SK-N-SH (cell line): ENCODE results near the gene SH2D5. TPM values are rescaled to one million over a fixed set of nuclear protein-coding genes. Genes with fewer than 3 reads are reported as not detected.
A peak's percentile ranks its signal among the peaks of the same experiment; 100 is the strongest.

ENCODE experiments used
- CTCF ChIA-PET: fragments of 300-600, 350-600 bp; formaldehyde crosslinking; extraction: SDS; loops from one replicate; lab custom pipeline; 2021; lab: Yijun Ruan, JAX
- POLR2A ChIA-PET: fragments of 350-600 bp; sonication (Branson Sonifier 250); formaldehyde crosslinking; extraction: SDS; loops from one replicate; lab custom pipeline; 2020; ENCODE audit warnings: antibody characterized with exemption, inconsistent platforms; lab: Yijun Ruan, JAX
- DNase-seq: peaks from one replicate; pipeline ENCODE4 v3.0.0; 2012
- H2AFZ ChIP-seq: fragments of 200-600 bp; sonication (generic); 2 replicates; pipeline ENCODE4 v1.8.1; 2016; ENCODE audit warnings: antibody characterized with exemption, mild to moderate bottlenecking, low read depth
- H3F3A ChIP-seq: fragments of 200-600 bp; sonication (generic); replicated peaks from 2 replicates; pipeline ENCODE3; 2016; ENCODE audit warnings: antibody characterized with exemption, mild to moderate bottlenecking; ENCODE audit not compliant: insufficient read depth
- H3K27ac ChIP-seq, 2 experiments: fragments of 200-500 bp in 1 of 2; fragments of 200-600 bp in 1 of 2; sonication (Bioruptor generic) in 1 of 2; sonication (generic), shearing (Covaris generic) in 1 of 2; 2 replicates each; pipeline versions ENCODE4 v1.5.1 to v1.6.1; 2014 to 2016; ENCODE audit warnings: low read depth in 2 of 2, inconsistent platforms in 1 of 2, low read length in 1 of 2, mild to moderate bottlenecking in 1 of 2, mixed read lengths in 1 of 2
- H3K27me3 ChIP-seq: fragments of 200-600 bp; sonication (generic), shearing (Covaris generic); 2 replicates; pipeline ENCODE4 v1.6.1; 2016; ENCODE audit warnings: mixed run types; ENCODE audit not compliant: insufficient read depth
- H3K36me3 ChIP-seq, 2 experiments: fragments of 200-500 bp in 1 of 2; fragments of 200-600 bp in 1 of 2; sonication (Bioruptor generic) in 1 of 2; sonication (generic) in 1 of 2; replicated peaks in 1 of 2; 2 replicates each; pipeline versions ENCODE3 to v1.5.1; 2014 to 2016; ENCODE audit warnings: low read length in 1 of 2, mild to moderate bottlenecking in 1 of 2; ENCODE audit not compliant: insufficient read depth in 2 of 2, control insufficient read depth in 1 of 2
- H3K4me1 ChIP-seq, 2 experiments: fragments of 200-500 bp in 1 of 2; fragments of 200-600 bp in 1 of 2; sonication (Bioruptor generic) in 1 of 2; sonication (generic), shearing (Covaris generic) in 1 of 2; 2 replicates each; pipeline versions ENCODE4 v1.5.1 to v1.6.1; 2014 to 2016; ENCODE audit warnings: low read depth in 1 of 2, low read length in 1 of 2, mixed run types in 1 of 2; ENCODE audit not compliant: insufficient read depth in 2 of 2, control insufficient read depth in 1 of 2
- H3K4me2 ChIP-seq: fragments of 200-600 bp; sonication (generic), shearing (Covaris generic); 2 replicates; pipeline ENCODE4 v1.6.1; 2017; ENCODE audit warnings: mixed run types
- H3K4me3 ChIP-seq, 2 experiments: fragments of 200-500 bp in 1 of 2; fragments of 200-600 bp in 1 of 2; sonication (Bioruptor generic) in 1 of 2; sonication (generic), shearing (Covaris generic) in 1 of 2; 2 replicates each; pipeline versions ENCODE4 v1.5.1 to v1.8.1; 2014 to 2016; ENCODE audit warnings: low read depth in 2 of 2, inconsistent platforms in 1 of 2, low read length in 1 of 2, mild to moderate bottlenecking in 1 of 2, mixed read lengths in 1 of 2, moderate library complexity in 1 of 2
- H3K79me2 ChIP-seq: fragments of 200-600 bp; sonication (generic); 2 replicates; pipeline ENCODE4 v1.8.1; 2017; ENCODE audit warnings: mild to moderate bottlenecking; ENCODE audit not compliant: insufficient read depth
- H3K9ac ChIP-seq: fragments of 200-600 bp; sonication (generic); 2 replicates; pipeline ENCODE4 v1.6.1; 2017; ENCODE audit warnings: mixed run types
- H3K9me2 ChIP-seq: fragments of 200-600 bp; sonication (generic); 2 replicates; pipeline ENCODE4 v1.6.1; 2017; ENCODE audit warnings: mixed run types
- H3K9me3 ChIP-seq: fragments of 200-600 bp; sonication (generic); 2 replicates; pipeline ENCODE4 v1.6.1; 2017; ENCODE audit warnings: mixed run types, mild to moderate bottlenecking, moderate library complexity
- H4K20me1 ChIP-seq: fragments of 200-600 bp; sonication (generic); 2 replicates; pipeline ENCODE4 v1.6.1; 2017; ENCODE audit warnings: mild to moderate bottlenecking, mixed run types; ENCODE audit not compliant: insufficient read depth
- FOXJ3 ChIP-seq: sonication (generic); formaldehyde crosslinking; IDR thresholded peaks from 2 replicates; pipeline ENCODE4 v1.5.1; 2020; ENCODE audit warnings: mild to moderate bottlenecking, missing genetic modification reagents
- NFIC ChIP-seq: IDR thresholded peaks from 2 replicates; pipeline ENCODE4 v1.4.0; 2012; ENCODE audit warnings: borderline replicate concordance
- RXRA ChIP-seq: IDR thresholded peaks from 2 replicates; pipeline ENCODE4 v1.4.0; 2012; ENCODE audit warnings: low read depth, mild to moderate bottlenecking, borderline replicate concordance
- SIN3A ChIP-seq: IDR thresholded peaks from 2 replicates; pipeline ENCODE4 v1.6.1; 2012; ENCODE audit warnings: low read depth, mild to moderate bottlenecking, low read length, moderate library complexity, borderline replicate concordance
- SMC3 ChIP-seq: IDR thresholded peaks from 2 replicates; pipeline ENCODE4 v1.6.1; 2012; ENCODE audit warnings: low read depth, low read length, improper control_type of control experiment
- TAF1 ChIP-seq: IDR thresholded peaks from 2 replicates; pipeline ENCODE4 v1.6.1; 2012; ENCODE audit warnings: low read depth, mild to moderate bottlenecking, low read length, moderate library complexity, borderline replicate concordance
- TCF12 ChIP-seq: IDR thresholded peaks from 2 replicates; pipeline ENCODE4 v1.4.0; 2012
- TEAD4 ChIP-seq: IDR thresholded peaks from 2 replicates; pipeline ENCODE4 v1.4.0; 2012; ENCODE audit warnings: mild to moderate bottlenecking, borderline replicate concordance; ENCODE audit not compliant: insufficient read depth
- USF1 ChIP-seq: IDR thresholded peaks from 2 replicates; pipeline ENCODE4 v1.4.0; 2012; ENCODE audit warnings: low read depth, borderline replicate concordance
- WGBS: methylation state at CpG from one replicate; pipeline ENCODE4 v1.1.6; 2017; ENCODE audit warnings: low lambda C conversion rate; 5-methylcytosine and 5-hydroxymethylcytosine counted together
- polyA plus RNA-seq, 3 experiments: library from polyadenylated mRNA; depleted of rRNA; stranded (reverse); fragments of >200 nt; gene quantifications; 2 replicates each; pipeline ENCODE4 v1.2.3, GENCODE V29; 2012
- TF ChIP-seq, protein P1 (sequence below): fragments of 200-600 bp; sonication (generic); IDR thresholded peaks from 2 replicates; pipeline ENCODE4 v1.6.1; 2017; ENCODE audit warnings: antibody characterized with exemption, mild to moderate bottlenecking, moderate library complexity
- TF ChIP-seq, protein P2 (sequence below): IDR thresholded peaks from 2 replicates; pipeline ENCODE4 v1.4.0; 2012; ENCODE audit warnings: low read depth, borderline replicate concordance

Gene SH2D5
- polyA plus RNA-seq, 1 of the 3 experiments (the other 2 are of a cell fraction) = 6.1 TPM

DNA sequence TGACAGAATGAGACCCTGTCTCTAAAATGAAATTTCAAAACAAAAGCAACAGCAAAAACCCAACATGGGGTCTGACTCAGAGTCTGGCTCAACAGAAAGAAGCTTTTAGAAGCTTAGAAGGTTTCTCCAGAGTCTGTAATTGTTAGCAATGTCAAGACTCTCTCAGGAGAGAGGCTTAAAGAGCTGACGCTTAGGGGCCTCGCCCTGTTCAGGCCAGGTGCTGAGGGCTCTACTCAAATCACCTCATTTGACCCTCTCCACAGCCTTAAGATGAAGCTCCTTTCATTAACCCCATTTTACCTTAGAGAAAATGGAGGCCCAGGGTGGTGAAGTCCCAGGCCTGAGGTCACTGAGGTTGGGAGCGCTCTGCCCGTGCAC, 9.4 kb downstream of the SH2D5 start (continued):
- TF ChIP-seq TEAD4 (no peak), SIN3A (no peak), USF1 (no peak), NFIC (no peak), SMC3 (no peak), FOXJ3 (CRISPR knock-in tag) (no peak)
- TF ChIP-seq, protein P1, sequence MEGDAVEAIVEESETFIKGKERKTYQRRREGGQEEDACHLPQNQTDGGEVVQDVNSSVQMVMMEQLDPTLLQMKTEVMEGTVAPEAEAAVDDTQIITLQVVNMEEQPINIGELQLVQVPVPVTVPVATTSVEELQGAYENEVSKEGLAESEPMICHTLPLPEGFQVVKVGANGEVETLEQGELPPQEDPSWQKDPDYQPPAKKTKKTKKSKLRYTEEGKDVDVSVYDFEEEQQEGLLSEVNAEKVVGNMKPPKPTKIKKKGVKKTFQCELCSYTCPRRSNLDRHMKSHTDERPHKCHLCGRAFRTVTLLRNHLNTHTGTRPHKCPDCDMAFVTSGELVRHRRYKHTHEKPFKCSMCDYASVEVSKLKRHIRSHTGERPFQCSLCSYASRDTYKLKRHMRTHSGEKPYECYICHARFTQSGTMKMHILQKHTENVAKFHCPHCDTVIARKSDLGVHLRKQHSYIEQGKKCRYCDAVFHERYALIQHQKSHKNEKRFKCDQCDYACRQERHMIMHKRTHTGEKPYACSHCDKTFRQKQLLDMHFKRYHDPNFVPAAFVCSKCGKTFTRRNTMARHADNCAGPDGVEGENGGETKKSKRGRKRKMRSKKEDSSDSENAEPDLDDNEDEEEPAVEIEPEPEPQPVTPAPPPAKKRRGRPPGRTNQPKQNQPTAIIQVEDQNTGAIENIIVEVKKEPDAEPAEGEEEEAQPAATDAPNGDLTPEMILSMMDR = no peak

DNA sequence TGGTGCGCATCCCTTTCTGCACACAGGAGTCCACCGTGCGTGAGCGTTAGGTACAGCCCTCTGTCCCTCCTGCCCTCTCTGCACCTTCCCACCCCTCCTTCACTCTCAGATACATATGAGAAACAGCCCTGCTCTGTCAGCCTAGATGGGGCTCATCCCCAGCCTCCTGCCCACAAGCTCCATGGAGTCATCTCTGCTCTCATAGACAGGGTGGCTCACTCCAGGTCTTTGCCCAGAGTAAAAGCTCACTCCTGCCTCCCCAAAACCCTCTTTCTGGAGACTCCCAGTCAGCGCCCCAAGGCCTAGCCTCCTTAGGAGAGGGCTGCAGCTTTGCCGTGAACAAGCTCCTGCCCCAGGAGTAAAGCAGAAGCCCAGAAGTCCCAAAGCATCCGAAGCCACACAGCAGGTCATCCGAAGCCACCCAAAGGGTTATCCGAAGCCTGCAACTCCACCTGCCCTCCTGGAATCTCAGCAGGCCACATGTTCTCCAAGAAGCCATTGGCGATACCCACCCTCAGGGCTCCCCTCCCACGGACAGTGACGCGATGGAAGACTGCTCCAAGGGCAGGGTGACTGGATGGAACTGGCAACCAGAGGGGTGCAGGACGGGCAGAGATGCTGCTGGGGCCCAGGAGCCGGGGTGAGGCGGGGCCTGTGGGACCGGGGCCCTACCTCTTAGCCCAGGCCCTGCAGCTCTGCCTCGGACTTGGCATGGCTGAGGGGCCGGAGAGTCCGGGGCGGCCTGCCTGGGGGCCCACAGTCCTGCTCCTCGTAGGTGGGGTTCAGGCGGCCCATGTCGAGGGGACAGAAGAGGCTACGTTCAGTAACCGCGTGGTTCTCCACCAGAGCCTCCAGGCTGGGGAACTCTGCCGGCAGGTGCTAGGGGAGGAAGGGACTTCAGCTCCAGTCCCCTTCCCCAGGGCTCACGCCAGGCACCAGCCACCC, 11.1 kb downstream of the SH2D5 start:
- H3K27me3 ChIP-seq = no peaks in the 10 kb centered on the region
- no peaks in the 10 kb centered on the region for H3F3A ChIP-seq
- WGBS = 90% methylated on average over 17 of the region's 29 CpGs
- POLR2A ChIA-PET = no interaction called here
- H3K36me3 ChIP-seq = no peaks in the 10 kb centered on the region
- CTCF ChIA-PET = interaction anchor here (0.7 to 1.9 kb wide), 3 partner anchors 25 to 474 kb away, joined by 4 to 5 read pairs (median 5); no protein-coding TSS in a partner anchor
- H3K4me1 ChIP-seq = peaks cover 0 to 2% of the 10 kb centered on the region in 2 experiments; a peak in 1 of 4 replicates
- no peaks in the 10 kb centered on the region for H3K9me3 ChIP-seq
- no peak overlapping the region for H3K27ac ChIP-seq
- no peak overlapping the region for H2AFZ ChIP-seq
- no peak overlapping the region for H3K4me3 ChIP-seq
- H3K9ac ChIP-seq = no peak overlapping the region
- DNase-seq = peak; percentile 19
- H4K20me1 ChIP-seq = no peaks in the 10 kb centered on the region
- TF ChIP-seq TCF12 (no peak), TEAD4 (no peak), TAF1 (no peak), SMC3 (no peak), RXRA (no peak)
- TF ChIP-seq, protein P2, sequence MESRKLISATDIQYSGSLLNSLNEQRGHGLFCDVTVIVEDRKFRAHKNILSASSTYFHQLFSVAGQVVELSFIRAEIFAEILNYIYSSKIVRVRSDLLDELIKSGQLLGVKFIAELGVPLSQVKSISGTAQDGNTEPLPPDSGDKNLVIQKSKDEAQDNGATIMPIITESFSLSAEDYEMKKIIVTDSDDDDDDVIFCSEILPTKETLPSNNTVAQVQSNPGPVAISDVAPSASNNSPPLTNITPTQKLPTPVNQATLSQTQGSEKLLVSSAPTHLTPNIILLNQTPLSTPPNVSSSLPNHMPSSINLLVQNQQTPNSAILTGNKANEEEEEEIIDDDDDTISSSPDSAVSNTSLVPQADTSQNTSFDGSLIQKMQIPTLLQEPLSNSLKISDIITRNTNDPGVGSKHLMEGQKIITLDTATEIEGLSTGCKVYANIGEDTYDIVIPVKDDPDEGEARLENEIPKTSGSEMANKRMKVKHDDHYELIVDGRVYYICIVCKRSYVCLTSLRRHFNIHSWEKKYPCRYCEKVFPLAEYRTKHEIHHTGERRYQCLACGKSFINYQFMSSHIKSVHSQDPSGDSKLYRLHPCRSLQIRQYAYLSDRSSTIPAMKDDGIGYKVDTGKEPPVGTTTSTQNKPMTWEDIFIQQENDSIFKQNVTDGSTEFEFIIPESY = no peak
- no peaks in the 10 kb centered on the region for H3K79me2 ChIP-seq
- H3K4me2 ChIP-seq = no peak overlapping the region
- H3K9me2 ChIP-seq = no peaks in the 10 kb centered on the region
